GM21381 (cell line): ENCODE data around the gene PKDCC.
"Not testable (repeated sequence)": the region's sequence is repeated elsewhere in the genome, so short reads cannot be mapped to it uniquely, and the experiment has no call there.

Experiments
- ATAC-seq: cut with Tn5 transposase; IDR thresholded peaks from one replicate; pipeline ENCODE4 v1.9.1; 2021; ENCODE audit warnings: mild to moderate bottlenecking, moderate library complexity; ENCODE audit not compliant: unreplicated experiment

The PKDCC gene

DNA sequence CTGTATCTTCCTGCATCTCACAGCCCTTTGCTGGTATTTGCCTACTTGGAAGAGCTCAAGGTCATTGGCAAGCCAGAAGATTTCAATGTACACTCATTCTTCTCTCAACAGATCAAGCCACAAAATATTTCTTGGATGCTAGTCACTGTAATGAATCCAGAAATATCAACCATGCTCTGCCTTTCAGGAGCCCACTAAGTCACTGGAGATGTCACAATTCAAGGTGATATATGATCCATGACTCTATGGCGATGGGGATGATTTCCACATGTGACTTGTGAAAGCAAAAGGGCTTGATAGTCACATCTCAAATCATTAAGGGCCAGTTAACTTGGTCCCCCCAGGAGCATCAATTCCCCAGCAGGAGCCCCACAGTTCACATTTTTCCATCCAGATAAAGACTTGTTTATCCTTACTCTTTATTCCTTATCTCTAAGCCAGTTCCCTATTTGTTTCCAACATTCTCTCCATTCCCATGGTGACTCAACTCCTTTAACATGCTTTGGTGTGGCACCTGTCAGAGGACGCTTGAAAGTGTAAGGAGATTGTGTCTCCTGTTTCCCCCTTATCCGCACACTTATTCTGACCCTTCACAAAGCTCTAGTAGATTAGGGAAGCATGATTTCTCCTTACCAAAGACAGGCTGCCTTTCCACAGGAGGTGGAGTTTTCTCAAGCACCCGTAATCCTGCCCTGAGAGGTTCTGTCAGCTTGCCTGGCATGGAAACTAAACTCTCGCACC, 15.8 kb downstream of the PKDCC start:
- no peak for ATAC-seq

DNA sequence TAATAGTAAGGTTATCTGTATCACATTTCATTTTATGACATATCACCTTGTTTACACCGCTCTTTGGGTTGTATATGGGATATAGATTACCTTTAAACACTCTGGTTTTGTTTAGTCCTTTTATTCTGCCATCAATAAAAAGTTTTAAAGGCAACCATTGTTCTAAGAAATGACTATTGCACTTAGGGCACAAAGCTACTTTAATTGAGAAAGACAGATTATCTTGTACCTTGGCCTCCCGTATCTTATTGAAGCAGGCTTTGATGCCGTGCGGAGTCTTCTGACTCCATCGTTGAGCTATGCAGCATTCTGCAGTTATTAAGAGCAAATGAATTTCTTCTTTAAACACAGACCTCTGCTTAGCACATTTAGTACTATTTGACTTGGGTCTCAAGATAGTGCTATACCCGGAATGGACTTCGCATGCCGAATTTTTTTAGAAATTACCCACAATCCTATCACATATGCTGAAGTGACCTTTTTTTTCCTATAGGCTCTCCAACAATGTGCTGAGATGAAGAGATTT, 16.7 kb downstream of the PKDCC start:
- no peak for ATAC-seq

DNA sequence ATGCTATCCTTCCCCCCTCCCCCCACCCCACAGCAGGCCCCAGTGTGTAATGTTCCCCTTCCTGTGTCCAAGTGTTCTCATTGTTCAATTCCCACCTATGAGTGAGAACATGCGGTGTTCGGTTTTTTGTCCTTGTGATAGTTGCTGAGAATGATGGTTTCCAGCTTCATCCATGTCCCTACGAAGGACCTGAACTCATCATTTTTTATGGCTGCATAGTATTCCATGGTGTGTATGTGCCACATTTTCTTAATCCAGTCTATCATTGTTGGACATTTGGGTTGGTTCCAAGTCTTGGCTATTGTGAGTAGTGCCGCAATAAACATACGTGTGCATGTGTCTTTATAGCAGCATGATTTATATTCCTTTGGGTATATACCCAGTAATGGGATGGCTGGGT, 17.9 kb downstream of the PKDCC start:
- not testable (repeated sequence) for ATAC-seq

DNA sequence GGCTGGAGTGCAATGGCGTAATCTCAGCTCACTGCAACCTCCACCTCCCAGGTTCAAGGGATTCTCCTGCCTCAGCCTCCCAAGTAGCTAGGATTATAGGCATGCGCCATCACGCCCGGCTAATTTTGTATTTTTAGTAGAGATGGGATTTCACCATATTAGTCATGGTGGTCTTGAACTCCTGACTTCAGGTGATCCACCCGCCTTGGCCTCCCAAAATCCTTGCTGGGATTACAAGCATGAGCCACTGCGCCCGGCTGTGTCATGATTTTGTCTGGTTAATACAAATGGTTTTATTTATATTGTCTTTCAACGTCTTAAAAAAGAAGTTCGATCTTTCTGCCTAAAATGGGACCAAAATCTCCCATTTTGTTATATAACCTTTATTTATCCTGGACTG, 19.2 kb downstream of the PKDCC start:
- not testable (repeated sequence) for ATAC-seq

DNA sequence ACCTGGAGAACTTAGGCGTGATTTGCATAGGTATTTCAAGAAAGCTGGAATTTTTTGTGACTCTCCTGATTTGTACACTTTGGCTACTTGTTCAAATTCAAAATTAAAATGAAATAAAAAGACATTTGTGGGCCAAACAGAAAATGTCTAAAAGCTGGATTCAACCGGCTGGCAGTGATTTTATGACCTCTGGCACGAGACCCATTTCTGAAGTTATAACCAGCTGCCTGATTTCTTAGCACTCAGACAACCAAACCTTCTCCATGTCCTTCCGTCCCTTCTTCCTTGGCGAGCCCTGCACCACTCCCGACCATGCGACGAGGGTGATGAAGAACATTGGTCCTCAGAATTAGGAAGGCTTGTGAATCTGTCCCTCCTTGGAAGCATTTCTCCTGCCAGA, 19.7 kb downstream of the PKDCC start:
- no peak for ATAC-seq

DNA sequence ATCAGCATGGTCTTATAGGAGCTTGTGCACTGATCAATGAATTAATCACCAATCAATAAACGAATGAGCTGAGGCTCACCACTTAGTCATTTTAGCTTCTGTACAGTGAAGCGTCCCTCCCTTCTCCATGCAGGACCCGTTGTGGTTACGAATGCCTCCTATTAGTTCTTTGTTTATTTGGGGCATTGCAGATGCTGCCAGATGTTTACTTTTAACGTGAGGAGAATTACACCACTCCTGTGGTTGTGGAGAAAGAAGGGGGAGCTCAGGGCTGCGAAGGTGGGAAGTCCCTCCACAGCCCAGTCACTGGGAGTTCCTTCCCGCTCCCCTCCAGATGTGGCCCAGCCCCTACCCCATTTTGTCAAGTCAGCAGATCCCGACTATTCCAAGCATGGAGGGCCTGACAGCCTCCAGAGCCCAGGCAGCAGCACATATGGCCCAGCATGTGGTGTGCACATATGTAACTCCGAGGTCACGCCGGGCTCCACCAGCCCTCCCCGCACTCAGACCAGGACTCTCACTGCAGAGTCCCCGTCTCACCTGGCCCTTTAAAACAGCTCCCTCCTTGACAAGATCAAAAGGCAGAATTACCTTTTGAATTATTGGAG, 20.9 kb downstream of the PKDCC start:
- ATAC-seq: no peak

DNA sequence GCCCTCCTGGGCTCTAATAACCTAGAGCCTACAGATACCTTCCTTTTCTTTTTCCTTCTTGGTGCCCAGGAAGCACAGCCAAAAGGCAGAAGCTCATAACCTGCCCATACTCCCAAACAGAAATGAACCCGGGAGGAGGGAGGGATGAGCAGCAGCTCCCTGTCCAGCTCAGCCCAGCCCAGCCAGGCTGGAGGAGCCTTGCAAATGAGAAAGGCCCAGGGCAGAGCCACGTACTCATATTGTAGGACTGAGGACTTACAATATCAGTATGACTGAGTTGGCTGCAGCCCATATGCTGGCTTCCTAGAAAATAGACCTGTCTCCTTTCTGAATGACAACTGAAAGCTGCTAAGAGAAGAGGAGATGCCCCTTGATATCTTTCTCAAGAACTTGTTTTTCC, 21.7 kb downstream of the PKDCC start:
- ATAC-seq: no peak

DNA sequence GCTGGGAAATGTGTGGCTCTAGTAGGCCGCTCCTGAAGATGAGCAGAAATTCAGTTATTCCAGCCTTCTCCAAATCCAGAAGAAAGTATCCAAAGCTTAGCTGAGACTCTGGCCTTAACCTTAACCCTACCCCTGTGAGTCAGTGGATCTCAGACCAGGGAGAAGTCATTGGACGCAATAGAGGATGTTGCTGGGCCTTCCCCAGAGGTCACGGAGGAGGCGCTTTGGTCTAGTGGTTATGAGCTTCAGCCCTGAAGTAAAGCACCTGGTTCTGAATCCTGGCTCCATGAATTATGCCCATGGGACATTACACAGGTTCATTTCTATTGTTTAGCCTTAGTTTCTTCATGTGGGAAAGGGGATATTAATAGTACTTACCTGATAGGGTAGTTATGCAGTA, 24.0 kb downstream of the PKDCC start:
- ATAC-seq: no peak

DNA sequence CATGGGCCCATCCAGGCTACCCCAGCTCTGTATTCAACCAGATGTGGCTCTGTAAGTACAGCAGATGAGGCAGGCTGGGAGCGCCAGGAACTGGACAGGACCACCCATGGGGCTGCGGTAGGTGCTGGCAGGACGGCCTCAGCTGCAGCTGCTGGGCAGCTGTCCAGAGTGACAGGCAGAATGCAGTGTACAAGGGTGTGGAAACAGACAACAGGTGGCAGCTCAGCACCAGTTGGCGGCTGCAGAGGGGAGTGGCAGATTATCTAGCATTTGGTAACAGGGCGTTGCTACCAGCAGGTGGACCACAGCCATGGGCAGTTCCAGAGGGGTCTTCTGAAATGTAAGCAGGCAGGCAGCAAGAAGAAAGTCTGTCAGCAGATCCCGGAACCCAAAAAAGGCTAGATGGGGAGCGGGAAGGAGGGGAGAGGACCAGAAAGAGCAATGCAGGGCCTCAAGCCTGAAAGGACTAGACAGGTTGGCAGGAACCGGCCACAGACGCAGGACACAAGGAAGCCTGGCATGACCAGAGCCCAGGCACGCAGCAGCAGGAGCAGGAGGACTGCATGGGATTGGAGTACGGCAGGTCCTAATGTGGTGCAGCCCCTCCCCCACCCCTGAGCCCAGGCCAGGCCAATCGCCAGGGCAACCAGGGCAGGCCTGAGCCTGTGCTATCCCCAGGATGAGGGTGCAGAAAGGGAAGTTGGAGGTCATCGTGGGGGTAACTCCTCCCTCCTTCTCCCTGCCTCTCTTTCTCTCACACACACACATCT, 24.7 kb downstream of the PKDCC start:
- ATAC-seq: no peak

DNA sequence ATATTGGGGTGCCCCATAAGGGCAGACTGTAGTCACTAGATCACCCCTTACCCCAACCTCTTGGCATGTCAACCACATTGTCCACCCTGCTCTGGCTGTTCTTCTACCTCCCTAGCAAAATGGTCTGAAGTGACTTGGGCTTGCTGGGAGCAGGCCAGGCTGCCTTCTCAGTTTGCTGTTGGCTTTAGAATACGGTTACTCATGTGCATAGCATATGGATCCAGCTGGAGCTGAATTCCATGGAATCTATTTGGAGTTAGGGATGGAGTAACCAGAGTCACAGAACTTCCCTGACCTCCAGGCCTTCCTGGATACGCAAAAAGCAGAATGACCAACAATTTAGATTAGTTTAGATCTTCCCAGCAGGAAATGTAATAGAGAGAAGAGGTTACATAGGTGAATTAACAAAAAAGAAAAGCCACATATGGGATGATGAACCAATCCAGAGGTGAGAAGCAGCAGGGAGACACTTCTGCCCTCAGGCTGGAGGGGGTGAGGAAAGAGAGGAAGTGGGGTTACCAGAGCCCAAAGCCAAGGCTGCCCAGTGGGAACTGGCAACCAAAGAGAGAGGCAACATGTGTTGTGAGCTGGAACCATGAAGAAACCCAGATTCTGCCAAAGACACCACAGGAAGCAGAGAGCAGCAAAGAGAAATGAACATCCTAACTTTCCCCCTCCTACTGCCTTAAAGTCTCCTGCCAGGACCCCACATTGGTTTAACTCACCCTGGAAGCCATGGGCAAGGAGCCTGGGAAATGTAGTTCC, 26.1 kb downstream of the PKDCC start:
- no peak for ATAC-seq

DNA sequence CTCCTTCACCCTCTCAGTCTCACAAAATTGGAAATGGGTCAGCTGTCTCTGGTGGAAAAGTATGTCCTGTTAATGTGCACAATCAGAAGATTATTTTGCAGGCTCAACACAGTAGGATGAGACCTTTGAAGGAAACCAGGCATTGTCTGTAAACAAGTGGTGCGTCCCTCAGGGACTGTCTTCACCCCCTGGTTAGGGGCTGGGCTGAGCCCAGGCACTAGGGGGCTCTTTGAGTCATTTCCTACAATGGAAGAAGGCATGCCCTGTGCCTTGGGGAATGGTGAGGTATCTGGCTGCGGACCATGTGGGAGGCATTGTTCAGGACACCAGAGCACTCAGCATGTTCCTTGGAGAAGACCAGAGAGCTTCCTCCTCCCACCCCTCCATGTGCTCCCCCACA, 26.8 kb downstream of the PKDCC start:
- ATAC-seq: no peak

DNA sequence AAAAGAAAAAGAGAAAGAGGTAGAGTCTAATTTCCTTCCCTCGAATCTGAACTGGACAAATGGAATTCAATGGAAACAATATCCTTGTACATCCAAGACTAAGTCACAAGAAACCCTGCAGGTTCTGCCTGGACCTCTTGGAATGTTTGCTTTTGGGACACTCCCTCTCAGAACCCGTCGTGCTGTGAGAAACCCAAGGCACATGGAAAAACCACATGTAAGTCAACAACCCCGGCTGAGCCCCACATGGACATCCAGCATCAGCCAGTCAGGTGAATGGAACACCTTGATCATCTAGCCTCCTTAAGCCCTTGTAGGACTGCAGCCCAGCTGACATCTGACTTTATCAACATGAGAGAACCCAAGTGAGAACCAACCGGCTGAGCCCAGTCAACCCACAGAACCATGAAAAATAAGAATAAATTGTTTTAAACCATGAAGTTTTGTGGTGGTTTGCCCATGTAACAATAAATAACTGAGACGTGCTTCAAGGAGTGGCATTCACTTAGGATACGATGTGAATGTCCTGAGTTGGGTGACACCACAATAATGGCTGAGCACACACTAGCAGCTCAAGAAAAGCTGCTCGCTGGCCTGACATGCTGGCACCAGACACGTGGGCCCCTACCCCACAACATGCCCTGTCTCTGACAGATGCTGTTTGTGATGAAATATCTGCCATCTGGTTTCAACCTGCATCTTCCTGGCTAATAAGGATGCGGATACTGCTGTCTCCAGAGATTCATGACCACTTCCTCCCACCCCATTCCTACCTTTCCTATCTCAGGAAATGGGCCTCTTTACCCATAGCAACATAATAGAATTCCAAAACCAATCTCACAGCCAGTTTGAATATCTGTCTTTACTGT, 28.8 kb downstream of the PKDCC start:
- no peak for ATAC-seq

DNA sequence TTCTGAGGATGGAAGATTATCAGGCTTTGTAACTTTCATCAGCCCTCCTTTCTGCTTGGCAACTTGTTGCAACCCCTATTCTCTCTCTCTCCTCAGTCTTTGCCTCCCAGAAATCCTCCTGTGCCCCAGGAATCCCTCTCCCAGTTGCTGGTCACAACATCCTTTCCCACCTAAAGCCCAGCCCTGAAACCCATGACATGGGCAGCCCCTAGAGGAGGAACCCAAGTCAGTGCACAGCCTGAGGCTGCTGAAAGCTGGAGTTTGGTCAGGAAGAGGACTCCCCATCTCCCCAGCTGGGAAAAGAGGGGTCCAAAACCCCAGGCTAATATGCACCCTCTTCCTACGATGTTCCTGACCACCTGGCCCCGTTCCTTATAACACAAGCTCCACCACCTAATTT, 29.5 kb downstream of the PKDCC start:
- no peak for ATAC-seq

DNA sequence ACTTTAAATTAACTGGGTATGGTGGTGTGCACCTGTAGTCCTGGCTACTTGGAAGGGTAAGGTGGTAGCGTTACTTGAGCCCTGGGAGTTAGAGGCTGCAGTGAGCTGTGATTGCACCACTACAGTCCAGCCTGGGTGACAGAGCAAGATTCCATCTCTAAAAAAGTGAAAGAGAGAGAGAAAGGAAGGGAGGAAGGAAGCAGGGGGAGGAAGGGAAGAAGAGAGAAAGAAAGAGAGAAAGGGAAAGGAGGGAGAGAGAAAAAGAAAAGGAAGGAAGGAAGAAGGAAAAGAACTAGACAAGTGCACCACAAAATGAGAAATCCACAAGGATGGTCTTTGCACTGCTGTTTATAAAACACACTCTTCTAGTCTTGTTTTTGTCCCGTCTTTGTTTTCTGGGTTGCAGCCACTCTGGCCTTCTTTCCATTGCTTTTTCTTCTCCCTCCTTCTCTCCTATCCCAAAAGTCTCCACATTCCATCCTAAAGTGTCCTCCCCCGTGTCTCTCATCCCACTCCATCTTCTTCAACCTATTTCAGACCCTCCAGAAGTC, 32.0 kb downstream of the PKDCC start:
- no peak for ATAC-seq

DNA sequence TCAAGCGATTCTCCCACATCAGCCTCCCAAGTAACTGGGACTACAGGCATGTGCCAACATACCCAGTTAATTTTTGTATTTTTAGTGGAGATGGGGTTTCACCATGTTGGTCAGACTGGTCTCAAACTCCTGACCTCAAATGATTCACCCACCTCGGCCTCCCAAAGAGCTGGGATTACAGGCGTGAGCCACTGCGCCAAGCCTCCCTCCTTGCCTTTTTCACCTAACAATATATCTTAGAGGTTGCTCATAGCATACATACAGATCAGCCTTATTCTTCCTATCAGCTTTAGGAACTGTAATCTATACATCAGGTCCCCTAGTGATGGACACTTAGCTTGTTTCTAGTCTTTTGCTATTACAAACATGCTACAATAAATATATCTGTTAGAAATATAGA, 33.3 kb downstream of the PKDCC start:
- not testable (repeated sequence) for ATAC-seq

DNA sequence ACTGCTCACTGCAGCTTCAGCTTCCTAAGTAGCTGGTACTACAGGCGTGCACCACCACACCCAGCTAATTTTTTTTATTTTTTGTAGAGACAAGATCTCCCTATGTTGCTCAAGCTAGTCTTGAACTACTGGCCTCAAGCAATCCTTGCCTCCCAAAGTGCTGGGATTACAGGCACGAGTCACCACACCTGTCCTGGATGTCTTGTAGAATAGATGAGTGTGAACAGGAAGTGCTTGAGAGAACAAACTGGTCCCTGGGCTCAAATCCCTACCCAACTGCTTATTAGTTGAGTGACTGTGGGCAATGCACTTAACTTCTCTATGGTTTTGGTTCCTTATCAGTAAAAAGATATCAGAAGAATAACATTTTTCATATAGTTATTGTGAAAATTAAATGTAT, 34.2 kb downstream of the PKDCC start:
- ATAC-seq: no peak

DNA sequence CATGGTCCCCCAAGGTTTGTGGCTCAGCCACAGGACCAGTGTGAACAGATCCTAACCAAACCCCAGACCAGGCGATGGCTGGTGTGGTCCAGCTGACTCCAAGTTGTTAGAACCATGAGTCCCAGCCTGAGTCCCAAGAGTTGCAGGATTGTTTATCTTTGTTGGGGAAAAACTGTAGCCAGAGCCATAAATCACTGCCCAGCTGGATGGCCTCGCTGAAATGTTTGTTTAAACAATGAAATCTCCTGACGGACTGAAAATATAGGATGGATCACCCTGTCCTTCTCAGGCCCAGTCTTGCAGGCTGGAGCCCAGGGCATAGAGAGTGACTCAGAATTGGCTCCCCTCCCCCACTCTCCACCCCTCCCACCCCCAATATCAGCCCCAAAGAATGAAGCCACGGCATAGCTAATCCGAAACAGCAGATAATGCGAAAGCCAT, 36.4 kb downstream of the PKDCC start:
- no peak for ATAC-seq

DNA sequence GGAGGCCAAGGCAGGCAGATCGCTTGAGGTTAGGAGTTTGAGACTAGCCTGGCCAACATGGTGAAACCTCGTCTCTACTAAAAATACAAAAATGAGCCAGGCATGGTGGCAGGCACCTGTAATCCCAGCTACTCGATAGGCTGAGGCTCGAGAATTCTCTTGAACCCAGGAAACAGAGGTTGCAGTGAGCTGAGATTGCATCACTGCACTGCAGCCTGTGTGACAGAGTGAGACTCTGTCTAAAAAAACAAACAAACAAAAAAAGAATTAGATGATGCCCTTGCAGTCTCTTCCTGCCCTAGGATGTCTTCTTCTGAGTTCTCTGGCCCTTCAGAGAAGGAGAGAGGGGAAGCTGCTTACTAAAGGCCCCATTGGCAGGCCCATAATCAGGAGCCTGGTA, 37.2 kb downstream of the PKDCC start:
- not testable (repeated sequence) for ATAC-seq

DNA sequence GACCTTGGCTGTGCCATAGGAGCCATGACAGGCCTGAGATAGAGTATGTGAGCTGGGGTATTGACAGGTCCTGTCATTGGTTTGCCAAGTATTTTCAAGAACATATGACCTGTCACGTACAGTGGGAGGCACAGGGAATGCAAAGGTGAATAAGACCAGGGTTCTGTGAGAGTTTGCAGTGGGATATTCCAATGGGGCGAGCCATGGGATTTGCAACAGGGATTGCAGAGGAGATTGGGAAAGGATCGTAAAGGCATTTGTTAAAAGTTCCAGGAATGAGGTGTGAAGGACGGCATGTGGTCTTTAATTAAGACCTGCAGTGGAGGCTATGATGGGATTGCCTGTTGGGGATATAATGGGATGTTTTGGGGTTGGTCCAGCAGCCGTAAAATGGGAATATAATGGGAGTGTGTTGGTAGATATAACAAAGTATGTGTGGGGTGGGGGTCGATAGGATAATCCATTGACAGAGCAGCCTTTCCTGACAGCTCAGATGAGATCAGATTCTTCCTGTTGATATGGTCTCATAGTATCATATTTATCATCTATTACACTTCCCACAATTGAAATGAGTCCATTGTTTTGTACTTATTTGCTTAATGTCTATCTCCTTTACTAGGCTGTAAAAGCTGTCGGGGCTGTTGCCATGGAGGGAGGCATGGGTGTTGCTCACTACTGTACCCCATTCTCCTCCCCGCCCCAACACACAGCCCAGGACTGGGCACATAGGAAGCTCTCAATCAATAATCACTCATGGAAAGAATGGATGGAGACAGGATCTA, 38.1 kb downstream of the PKDCC start:
- ATAC-seq: no peak
